Measurements from ENCODE around the gene CACNA1S. TPM values are rescaled to one million over a fixed set of nuclear protein-coding genes. Genes with fewer than 3 reads are reported as not detected.

CACNA1S gene
- total RNA-seq, 1 donor from 2014 or later = 0.08 TPM

DNA sequence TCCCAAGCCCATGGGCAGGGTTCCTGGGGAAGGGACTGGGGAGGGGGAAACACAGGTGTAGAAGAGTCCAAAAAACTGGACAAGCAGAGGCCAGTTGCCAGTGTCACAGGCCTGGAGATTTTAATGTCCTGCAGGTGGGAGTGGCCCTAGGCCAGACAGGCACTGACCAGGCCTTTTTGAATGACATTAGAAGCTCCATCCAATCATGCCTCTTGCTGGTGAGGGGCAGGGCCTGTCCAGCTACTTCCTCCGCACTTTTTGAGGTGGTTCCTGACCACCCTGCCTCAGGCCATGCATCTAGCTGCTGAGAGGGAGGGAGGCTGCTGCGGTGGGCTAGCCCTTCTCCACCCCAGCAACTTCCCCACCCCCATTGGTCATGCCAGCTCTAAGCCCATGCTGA is 72.8 kb downstream of the CACNA1S start:
- Mint-ChIP-seq H3K27me3 (ENCODE audit: unreplicated experiment) (peaks cover 4% of the 10 kb centered on the region), H3K27ac (ENCODE audit: unreplicated experiment) (no peak overlapping the region), H3K4me1 (ENCODE audit: unreplicated experiment) (no peaks in the 10 kb centered on the region), H3K36me3 (ENCODE audit: low read depth, unreplicated experiment) (no peaks in the 10 kb centered on the region), H3K4me3 (ENCODE audit: unreplicated experiment) (no peak overlapping the region), H3K9me3 (ENCODE audit: unreplicated experiment) (no peaks in the 10 kb centered on the region)
- TF ChIP-seq, protein P1, sequence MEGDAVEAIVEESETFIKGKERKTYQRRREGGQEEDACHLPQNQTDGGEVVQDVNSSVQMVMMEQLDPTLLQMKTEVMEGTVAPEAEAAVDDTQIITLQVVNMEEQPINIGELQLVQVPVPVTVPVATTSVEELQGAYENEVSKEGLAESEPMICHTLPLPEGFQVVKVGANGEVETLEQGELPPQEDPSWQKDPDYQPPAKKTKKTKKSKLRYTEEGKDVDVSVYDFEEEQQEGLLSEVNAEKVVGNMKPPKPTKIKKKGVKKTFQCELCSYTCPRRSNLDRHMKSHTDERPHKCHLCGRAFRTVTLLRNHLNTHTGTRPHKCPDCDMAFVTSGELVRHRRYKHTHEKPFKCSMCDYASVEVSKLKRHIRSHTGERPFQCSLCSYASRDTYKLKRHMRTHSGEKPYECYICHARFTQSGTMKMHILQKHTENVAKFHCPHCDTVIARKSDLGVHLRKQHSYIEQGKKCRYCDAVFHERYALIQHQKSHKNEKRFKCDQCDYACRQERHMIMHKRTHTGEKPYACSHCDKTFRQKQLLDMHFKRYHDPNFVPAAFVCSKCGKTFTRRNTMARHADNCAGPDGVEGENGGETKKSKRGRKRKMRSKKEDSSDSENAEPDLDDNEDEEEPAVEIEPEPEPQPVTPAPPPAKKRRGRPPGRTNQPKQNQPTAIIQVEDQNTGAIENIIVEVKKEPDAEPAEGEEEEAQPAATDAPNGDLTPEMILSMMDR (IDR thresholded peaks at IDR 0.05; ENCODE audit: unreplicated experiment) = no peak
- no peak for DNase-seq (ENCODE audit: low spot score)

DNA sequence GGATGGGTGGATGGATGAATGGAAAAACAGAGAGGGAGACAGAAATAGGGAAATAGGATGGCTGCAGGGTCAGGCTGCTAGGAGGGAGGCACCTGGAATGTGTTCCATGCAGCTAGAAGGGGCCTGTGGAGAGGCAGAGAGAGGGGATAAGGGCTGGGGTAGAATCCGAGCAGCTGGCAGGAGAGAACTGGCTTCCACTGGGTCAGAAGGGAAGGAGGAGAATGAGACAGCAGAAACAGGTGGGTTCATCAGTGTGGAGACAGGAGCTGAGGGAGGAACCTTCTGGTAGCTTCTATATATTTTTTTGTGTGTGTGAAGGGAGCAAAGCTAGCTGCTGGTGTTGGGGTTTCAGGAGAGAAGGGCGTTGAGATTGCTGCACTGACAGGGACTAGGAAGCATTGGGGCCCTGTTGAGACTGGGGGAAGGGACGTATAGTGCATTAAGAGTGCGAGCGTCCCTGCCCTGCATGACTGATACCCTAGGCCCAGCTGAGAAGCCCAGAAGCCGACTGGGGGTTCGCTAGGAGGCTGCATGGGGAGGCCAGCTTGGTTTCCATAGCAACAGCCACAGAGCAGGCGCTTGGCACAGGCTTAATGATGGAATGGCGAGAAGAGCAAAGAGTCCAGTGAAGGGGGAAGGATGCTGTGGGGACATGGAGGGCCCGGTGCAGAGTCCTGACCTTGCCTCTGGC is 73.9 kb downstream of the CACNA1S start:
- TF ChIP-seq, protein P1 (IDR thresholded peaks at IDR 0.05; ENCODE audit: unreplicated experiment) = no peak
- Mint-ChIP-seq H3K9me3 (ENCODE audit: unreplicated experiment) (no peaks in the 10 kb centered on the region), H3K27ac (ENCODE audit: unreplicated experiment) (no peak overlapping the region), H3K36me3 (ENCODE audit: low read depth, unreplicated experiment) (no peaks in the 10 kb centered on the region), H3K27me3 (ENCODE audit: unreplicated experiment) (peaks cover 4% of the 10 kb centered on the region), H3K4me1 (ENCODE audit: unreplicated experiment) (no peaks in the 10 kb centered on the region), H3K4me3 (ENCODE audit: unreplicated experiment) (no peak overlapping the region)
- DNase-seq (ENCODE audit: low spot score) = no peak

DNA sequence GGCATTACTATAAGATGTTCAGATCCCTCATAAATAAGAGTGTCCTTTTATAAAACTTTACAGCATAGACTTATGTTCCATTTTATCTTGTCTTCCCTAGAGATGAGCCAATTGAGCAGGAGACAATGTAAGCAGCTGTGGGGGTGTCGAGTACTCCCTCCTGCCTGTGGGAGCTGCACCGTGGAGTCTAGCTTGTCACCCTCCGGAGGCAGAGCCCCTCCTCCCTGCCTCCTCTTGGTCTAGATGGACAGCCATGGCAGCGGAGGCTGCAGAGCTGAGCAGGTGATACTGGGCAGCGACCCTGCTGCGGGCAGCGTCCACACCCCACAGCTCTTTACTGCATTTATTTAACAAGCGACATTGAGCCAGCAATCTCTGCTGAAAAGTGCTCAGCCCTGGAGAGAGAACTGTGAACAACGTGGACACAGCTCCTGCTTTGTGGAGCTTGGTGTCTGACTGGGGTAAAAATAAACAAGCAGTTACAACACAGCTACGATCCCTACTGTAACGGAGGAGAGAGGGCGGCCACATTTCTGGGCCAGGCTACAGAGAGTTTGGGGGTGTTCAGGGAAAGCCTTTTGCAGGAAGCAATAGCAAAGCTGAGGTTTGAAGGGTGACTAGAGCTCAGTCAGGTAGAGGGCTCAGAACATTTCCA is 75.9 kb downstream of the CACNA1S start:
- peaks cover 4% of the 10 kb centered on the region for H3K27me3 Mint-ChIP-seq (ENCODE audit: unreplicated experiment)
- H3K4me1 Mint-ChIP-seq (ENCODE audit: unreplicated experiment) = no peaks in the 10 kb centered on the region
- no peak overlapping the region for H3K27ac Mint-ChIP-seq (ENCODE audit: unreplicated experiment)
- TF ChIP-seq, protein P1 (IDR thresholded peaks at IDR 0.05; ENCODE audit: unreplicated experiment) = no peak
- H3K36me3 Mint-ChIP-seq (ENCODE audit: low read depth, unreplicated experiment) = no peaks in the 10 kb centered on the region
- no peaks in the 10 kb centered on the region for H3K9me3 Mint-ChIP-seq (ENCODE audit: unreplicated experiment)
- no peak for DNase-seq (ENCODE audit: low spot score)
- no peak overlapping the region for H3K4me3 Mint-ChIP-seq (ENCODE audit: unreplicated experiment)

DNA sequence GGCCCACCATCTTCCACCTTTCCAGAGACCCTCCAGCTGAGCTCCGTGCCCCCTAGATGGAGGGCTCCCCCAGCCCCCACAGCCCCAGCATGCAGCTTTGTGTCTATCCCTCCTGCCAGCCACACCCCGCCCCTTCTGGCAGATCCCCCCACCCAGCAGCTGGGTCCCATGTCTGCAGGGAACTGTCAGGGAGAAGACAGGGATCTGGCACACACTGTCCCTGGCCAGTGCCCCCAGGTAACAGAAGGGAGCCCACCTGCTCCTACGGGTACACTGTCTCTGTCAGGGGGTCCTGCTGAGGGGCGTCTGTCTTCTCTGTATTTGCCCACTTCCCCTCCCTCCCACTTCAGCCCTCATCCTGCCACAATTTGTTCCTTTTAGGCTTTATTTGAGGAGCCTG is 77.6 kb downstream of the CACNA1S start:
- Mint-ChIP-seq H3K36me3 (ENCODE audit: low read depth, unreplicated experiment) (no peaks in the 10 kb centered on the region), H3K27me3 (ENCODE audit: unreplicated experiment) (peaks cover 4% of the 10 kb centered on the region), H3K9me3 (ENCODE audit: unreplicated experiment) (no peaks in the 10 kb centered on the region), H3K27ac (ENCODE audit: unreplicated experiment) (no peak overlapping the region), H3K4me3 (ENCODE audit: unreplicated experiment) (no peak overlapping the region), H3K4me1 (ENCODE audit: unreplicated experiment) (no peaks in the 10 kb centered on the region)
- TF ChIP-seq, protein P1 (IDR thresholded peaks at IDR 0.05; ENCODE audit: unreplicated experiment) = no peak
- DNase-seq (ENCODE audit: low spot score) = no peak

DNA sequence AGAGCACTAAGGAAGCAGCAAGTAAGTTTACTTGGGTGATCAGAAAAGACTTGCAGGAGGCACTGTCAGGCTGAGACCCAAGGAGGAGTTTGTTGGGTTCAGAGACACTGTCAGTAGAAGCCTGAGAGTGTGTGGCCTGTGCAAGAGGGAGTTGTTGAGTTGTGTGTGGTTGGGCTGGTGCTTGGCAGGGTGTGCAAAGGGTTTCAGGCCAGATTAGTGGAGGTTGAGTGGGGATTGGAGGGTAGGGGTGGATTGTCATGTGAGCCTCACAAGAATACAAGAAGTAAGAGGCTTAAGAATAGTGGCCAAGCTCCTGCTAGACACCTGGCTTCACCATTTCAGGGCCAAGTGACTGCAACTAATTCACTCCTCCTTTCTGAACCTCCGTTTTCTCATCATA is 79.8 kb downstream of the CACNA1S start:
- H3K36me3 Mint-ChIP-seq (ENCODE audit: low read depth, unreplicated experiment) = no peaks in the 10 kb centered on the region
- no peak overlapping the region for H3K27ac Mint-ChIP-seq (ENCODE audit: unreplicated experiment)
- DNase-seq (ENCODE audit: low spot score) = no peak
- no peaks in the 10 kb centered on the region for H3K4me1 Mint-ChIP-seq (ENCODE audit: unreplicated experiment)
- H3K4me3 Mint-ChIP-seq (ENCODE audit: unreplicated experiment) = no peak overlapping the region
- H3K9me3 Mint-ChIP-seq (ENCODE audit: unreplicated experiment) = no peaks in the 10 kb centered on the region
- TF ChIP-seq, protein P1 (IDR thresholded peaks at IDR 0.05; ENCODE audit: unreplicated experiment) = no peak
- H3K27me3 Mint-ChIP-seq (ENCODE audit: unreplicated experiment) = peaks cover 4% of the 10 kb centered on the region
